GM19023 (cell line): ENCODE results near the gene GLYATL1B.

Experiments
- ATAC-seq: cut with Tn5 transposase; IDR thresholded peaks from one replicate; pipeline ENCODE4 v1.9.1; 2021; ENCODE audit warnings: mild to moderate bottlenecking, moderate library complexity; ENCODE audit not compliant: unreplicated experiment

The GLYATL1B gene

GRCh38 chr11:59144096-59144495 is 58.0 kb downstream of the GLYATL1B start:
- no peak for ATAC-seq
